Measurements from ENCODE around the gene ACVR1B.

ACVR1B gene

DNA sequence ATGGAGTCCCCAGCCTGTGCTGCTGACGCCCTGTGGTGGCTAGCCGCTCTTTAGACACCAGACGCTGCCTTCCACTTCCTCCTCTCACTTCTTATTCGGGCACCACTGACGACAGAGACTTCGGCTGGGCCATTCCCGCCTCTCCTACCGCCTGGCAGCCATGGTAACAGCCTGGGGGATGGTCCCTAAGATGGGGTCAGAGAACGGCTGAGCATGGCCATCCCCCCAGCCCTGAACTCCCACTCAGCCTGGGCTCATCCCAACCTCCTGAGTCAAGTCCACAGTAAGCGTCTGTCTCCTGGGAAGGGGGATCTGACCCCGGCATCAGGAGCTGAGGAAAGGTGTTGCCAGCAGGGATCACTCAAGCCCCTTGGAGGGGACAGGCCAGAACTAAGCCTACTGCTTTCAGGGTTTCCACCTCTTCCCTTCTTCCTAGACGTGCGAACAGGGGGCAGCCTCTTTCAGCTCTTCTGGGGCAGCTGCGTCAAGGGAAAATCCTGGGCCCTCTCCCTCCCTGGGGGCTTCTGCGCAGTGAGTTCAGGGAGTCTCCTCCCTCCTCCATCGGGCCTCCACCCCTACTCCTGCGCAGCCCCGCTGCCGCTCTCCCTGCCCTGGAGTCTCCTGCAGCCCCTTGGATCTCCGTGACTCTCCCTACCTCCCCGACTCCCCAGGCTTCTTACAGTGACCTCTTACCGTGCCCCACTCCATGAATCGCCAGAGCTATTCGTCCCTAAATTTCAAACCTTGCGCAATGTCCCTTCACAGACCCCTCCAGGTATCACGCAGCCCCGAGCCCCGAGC lies 54.6 kb downstream of the ACVR1B start:
- peak; percentile 39 for DNase-seq

GRCh38 chr12:52006726-52007157 lies 55.2 kb downstream of the ACVR1B start, which contains the start of gene TAMALIN:
TAMALIN (plus strand) TSS chr12:52006946; CDS start chr12:52007020, 74 bp downstream.
- no peak for DNase-seq

DNA sequence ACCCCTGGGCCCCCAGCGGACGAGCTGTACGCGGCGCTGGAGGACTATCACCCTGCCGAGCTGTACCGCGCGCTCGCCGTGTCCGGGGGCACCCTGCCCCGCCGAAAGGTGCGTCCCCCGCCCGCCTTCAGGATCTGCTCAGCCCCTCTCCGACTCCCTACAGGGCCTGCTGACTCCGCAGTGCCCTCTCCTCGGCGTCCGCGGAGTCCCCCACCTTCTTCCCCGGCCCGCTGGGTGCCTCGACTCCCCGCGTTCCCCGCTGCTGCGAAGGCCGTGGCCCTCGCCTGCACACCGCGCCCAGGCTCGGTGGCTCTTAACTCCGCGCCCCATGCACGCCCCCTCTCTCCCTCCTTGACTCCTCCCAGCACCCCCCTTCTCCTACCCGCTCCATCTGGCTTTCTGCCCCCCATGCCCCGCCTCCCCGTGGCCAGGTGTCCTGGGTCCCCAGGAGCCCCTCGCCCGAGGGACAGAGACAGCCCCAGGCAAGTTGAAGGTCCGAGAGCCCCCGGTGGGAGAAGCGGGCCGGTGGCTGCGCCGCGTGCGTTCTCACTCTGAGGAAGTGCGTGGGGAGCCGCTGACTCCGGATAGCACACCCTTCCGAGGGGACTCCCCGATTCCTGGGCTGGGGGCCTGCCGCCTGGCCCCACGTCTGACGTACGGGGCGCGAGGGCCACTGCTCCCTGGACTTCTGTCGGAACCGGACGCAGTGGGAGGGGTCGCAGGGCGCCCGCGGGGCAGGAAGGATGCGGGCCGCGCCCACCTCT lies 55.8 kb downstream of the ACVR1B start:
- no peak for DNase-seq

- DNase-seq = no peak
Observed at GRCh38 chr12:52007982-52008510, 56.5 kb downstream of the ACVR1B start.

GRCh38 chr12:52009081-52009751 lies 57.7 kb downstream of the ACVR1B start:
- no peak for DNase-seq

DNA sequence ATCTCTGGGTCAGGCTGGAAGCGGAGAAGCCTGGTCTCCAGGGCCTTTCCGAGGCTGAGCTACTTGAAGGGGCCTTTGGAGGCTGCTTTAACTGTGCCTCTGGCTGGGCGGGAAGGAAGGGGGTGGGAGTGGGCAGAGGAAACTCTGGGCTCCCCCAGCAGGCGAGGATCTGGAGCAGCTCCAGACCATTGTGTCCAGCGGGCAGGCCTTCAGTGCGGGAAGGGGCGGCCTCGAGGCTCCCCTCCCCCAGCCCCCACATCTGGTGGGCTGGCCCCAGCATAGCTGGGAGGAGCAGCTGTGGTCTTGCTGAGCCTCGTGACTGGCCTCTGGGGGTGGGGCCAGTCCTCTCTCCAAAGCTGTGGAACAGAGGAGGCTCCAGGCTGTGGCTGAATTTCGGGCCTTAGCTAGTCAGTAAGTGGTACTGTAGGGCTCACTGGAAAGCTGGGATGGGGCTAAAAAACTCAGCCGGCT lies 58.7 kb downstream of the ACVR1B start:
- DNase-seq = peak; percentile 74

GRCh38 chr12:52010692-52011601 lies 59.4 kb downstream of the ACVR1B start:
- DNase-seq = no peak

GRCh38 chr12:52011602-52012214 lies 60.2 kb downstream of the ACVR1B start:
- DNase-seq = no peak

DNA sequence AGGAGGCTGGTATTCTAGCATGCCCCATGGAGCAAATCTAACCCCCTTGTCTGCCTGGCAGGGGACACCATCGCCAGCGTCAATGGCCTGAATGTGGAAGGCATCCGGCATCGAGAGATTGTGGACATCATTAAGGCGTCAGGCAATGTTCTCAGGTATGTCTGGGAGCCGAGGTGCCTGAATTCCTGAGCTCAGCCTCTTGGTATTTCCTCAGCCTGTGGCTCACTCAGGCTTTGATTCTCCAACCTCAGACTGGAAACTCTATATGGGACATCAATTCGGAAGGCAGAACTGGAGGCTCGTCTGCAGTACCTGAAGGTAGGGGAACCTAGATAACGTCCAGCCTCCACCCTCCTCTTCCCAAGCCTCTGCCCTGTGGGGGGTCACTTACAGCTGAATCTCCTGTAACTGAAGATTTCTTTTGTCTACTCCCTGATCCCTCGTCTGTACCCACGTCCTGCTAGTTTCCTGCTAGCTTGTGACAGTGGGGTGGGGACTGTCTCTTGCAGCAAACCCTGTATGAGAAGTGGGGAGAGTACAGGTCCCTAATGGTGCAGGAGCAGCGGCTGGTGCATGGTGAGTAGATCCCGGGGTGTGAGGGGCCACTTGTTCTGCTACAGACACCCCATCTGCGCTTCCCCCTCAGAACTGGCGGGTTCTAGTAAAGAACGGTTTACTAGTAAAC lies 62.3 kb downstream of the ACVR1B start:
- no peak for DNase-seq

DNA sequence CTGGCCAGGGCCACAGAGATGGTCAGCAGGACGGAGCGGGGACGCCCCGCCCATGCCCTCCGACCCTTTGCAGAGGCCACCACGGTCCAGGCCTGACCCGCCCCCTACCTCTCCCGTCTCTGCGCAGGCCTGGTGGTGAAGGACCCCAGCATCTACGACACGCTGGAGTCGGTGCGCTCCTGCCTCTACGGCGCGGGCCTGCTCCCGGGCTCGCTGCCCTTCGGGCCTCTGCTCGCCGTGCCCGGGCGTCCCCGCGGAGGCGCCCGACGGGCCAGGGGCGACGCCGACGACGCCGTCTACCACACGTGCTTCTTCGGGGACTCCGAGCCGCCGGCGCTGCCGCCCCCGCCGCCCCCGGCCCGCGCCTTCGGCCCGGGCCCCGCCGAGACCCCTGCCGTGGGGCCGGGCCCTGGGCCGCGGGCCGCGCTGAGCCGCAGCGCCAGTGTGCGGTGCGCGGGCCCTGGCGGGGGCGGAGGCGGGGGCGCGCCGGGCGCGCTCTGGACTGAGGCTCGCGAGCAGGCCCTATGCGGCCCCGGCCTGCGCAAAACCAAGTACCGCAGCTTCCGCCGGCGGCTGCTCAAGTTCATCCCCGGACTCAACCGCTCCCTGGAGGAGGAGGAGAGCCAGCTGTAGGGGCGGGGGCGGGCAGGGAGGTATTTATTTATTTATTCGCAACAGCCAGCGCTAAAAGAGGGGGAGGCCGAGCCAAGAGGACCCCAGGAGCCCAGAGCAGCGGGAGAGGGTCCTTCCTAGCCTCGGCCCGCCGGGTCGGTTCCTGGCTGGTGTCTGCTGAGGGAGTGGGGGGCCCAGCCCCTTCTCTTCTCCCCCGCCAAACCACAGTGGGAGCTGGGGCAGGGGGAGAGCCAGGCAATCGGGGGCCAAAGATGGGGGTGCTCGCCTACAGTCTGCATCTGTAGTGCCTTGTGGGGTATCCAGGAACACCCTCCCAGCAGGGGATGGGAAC lies 63.4 kb downstream of the ACVR1B start:
- no peak for DNase-seq

DNA sequence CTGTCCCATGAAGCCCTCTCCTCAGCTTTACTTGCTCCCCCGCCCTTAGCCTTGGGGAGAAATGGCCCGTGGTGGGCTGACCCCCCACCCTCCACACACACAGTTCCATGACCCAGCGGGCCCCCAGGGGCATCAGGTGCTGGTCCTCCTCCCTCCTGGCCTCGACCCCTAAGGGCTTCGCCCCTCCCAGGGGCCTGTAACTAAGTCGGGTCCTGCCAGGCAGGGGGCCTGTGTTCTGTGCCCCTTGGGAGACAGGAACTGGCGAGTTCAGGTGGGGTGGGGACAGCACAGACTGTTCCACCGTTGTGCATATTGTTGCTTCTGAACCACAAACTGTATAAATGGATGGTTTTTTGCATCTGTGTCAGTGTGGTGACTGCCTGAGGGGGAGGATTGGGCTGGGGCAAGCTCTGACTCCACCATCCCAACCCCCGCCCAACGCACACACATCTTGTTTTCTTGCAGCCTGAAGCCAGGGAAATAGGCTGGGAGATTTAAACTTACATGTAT lies 64.1 kb downstream of the ACVR1B start:
- DNase-seq = no peak

- no peak for DNase-seq
Observed at GRCh38 chr12:52018433-52019112, 67.1 kb downstream of the ACVR1B start.

GRCh38 chr12:52019113-52019770 lies 67.7 kb downstream of the ACVR1B start:
- DNase-seq = no peak

- no peak for DNase-seq
Observed at GRCh38 chr12:52020539-52021336, 69.2 kb downstream of the ACVR1B start.

DNA sequence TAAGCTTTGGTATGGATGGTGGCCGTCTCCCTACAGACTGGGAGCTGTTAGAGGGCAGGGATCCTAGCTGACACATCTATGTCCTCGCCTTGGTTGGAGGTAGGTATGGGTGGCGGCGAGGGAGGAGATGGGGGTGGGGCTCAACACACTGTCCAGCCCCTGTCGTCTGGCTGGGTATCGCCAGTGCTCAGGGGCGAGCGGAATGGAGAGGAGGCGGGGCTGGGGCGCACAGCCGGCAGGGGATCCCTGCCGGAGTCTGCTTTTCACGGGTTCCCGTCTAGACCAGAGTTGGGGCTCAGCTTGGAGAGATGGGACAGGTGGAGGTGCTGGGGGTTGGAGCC lies 71.3 kb downstream of the ACVR1B start:
- no peak for DNase-seq

- peak; percentile 73 for DNase-seq
Observed at GRCh38 chr12:52023182-52023975, 71.9 kb downstream of the ACVR1B start.
